ENCODE results near the gene EXOC6B.
A peak's percentile ranks its signal among the peaks of the same experiment; 100 is the strongest.
"Not testable (repeated sequence)": the region's sequence is repeated elsewhere in the genome, so short reads cannot be mapped to it uniquely, and the experiment has no call there.

EXOC6B gene

GRCh38 chr2:72583836-72584235 is 242.0 kb downstream of the EXOC6B start:
- DNase-seq, result not testable (repeated sequence)

GRCh38 chr2:72583376-72583775 is 242.5 kb downstream of the EXOC6B start:
- no peak for DNase-seq

- no peak for DNase-seq
Observed at GRCh38 chr2:72581560-72582181, 244.2 kb downstream of the EXOC6B start.

GRCh38 chr2:72579591-72580180 is 246.1 kb downstream of the EXOC6B start:
- peak; percentile 44 for DNase-seq

- DNase-seq, result no peak
Observed at GRCh38 chr2:72576861-72577260, 249.0 kb downstream of the EXOC6B start.

GRCh38 chr2:72576459-72576858 is 249.4 kb downstream of the EXOC6B start:
- no peak for DNase-seq

- DNase-seq, result no peak
Observed at GRCh38 chr2:72574886-72575285, 250.9 kb downstream of the EXOC6B start.

GRCh38 chr2:72573232-72573631 is 252.6 kb downstream of the EXOC6B start:
- DNase-seq, result no peak

- no peak for DNase-seq
Observed at GRCh38 chr2:72572501-72572900, 253.3 kb downstream of the EXOC6B start.

- DNase-seq, result no peak
Observed at GRCh38 chr2:72570413-72570812, 255.4 kb downstream of the EXOC6B start.

GRCh38 chr2:72562451-72563153 is 263.2 kb downstream of the EXOC6B start:
- no peak for DNase-seq

GRCh38 chr2:72561621-72562318 is 264.1 kb downstream of the EXOC6B start:
- no peak for DNase-seq

GRCh38 chr2:72555943-72556342 is 269.9 kb downstream of the EXOC6B start:
- no peak for DNase-seq

- DNase-seq, result not testable (repeated sequence)
Observed at GRCh38 chr2:72555363-72555762, 270.5 kb downstream of the EXOC6B start.

GRCh38 chr2:72554910-72555309 is 270.9 kb downstream of the EXOC6B start:
- DNase-seq, result not testable (repeated sequence)

GRCh38 chr2:72554381-72554780 is 271.5 kb downstream of the EXOC6B start:
- DNase-seq, result no peak

GRCh38 chr2:72548081-72548764 is 277.6 kb downstream of the EXOC6B start:
- DNase-seq, result no peak

- DNase-seq, result no peak
Observed at GRCh38 chr2:72545790-72546189, 280.0 kb downstream of the EXOC6B start.

GRCh38 chr2:72544554-72544953 is 281.3 kb downstream of the EXOC6B start:
- no peak for DNase-seq

- no peak for DNase-seq
Observed at GRCh38 chr2:72543497-72544216, 282.2 kb downstream of the EXOC6B start.

- DNase-seq, result no peak
Observed at GRCh38 chr2:72539071-72539552, 286.7 kb downstream of the EXOC6B start.

GRCh38 chr2:72538486-72538885 is 287.3 kb downstream of the EXOC6B start:
- no peak for DNase-seq
